Measurements from ENCODE around the gene PABPC1L. TPM values are rescaled to one million over a fixed set of nuclear protein-coding genes. Genes with fewer than 3 reads are reported as not detected.

Gene PABPC1L
- total RNA-seq, 1 donor from 2014 or later = 45.3 TPM

- H3K4me1 ChIP-seq = no peaks in the 10 kb centered on the region
- Mint-ChIP-seq H3K4me3 (no peak overlapping the region), H3K4me1 (no peaks in the 10 kb centered on the region), H3K27me3 (ENCODE audit: insufficient read depth, low read depth) (no peaks in the 10 kb centered on the region), H3K27ac (no peak overlapping the region), H3K36me3 (peaks cover 3% of the 10 kb centered on the region), H3K9me3 (no peaks in the 10 kb centered on the region)
- no peaks in the 10 kb centered on the region for H3K9me3 ChIP-seq (ENCODE audit: low read depth)
- TF ChIP-seq EZH2phosphoT487 (IDR thresholded peaks at IDR 0.05) (no peak), CTCF (IDR thresholded peaks at IDR 0.05) (no peak), EZH2 (IDR thresholded peaks at IDR 0.05) (no peak)
- no peak overlapping the region for H2AFZ ChIP-seq (replicated peaks)
- no peaks in the 10 kb centered on the region for H3K27me3 ChIP-seq
- no peak for DNase-seq (ENCODE audit: low spot score)
- H3K9ac ChIP-seq = no peak overlapping the region
- no peak overlapping the region for H3K4me2 ChIP-seq
- H3K36me3 ChIP-seq = peaks cover 4% of the 10 kb centered on the region
- no peak overlapping the region for H3K27ac ChIP-seq
- no peak overlapping the region for H3K4me3 ChIP-seq
- no peaks in the 10 kb centered on the region for H3F3A ChIP-seq (ENCODE audit: low read depth)
- no peaks in the 10 kb centered on the region for H3K79me2 ChIP-seq (ENCODE audit: low read depth)
- H4K20me1 ChIP-seq (ENCODE audit: low read depth) = peaks cover 9% of the 10 kb centered on the region
Observed at GRCh38 chr20:44988631-44989171, 78.8 kb downstream of the PABPC1L start.

Other genes starting within 250 kb of the PABPC1L start
- not detected in 2 replicates for gene CCN5, start 194.7 kb upstream of the PABPC1L start, total RNA-seq (ENCODE audit: low replicate concordance)
- 0.21 TPM in 1 of 2 replicates, not detected in the other for gene KCNK15, start 164.2 kb upstream of the PABPC1L start, total RNA-seq (ENCODE audit: low replicate concordance)
- gene RIMS4, start 99.5 kb upstream of the PABPC1L start, total RNA-seq (ENCODE audit: low replicate concordance) = 5.3 and 7.8 TPM in 2 replicates
- gene YWHAB, start 24.4 kb upstream of the PABPC1L start, total RNA-seq (ENCODE audit: low replicate concordance) = 99.4 and 107 TPM in 2 replicates
- 27.3 and 51.8 TPM in 2 replicates for gene TOMM34, start 50.3 kb downstream of the PABPC1L start, total RNA-seq (ENCODE audit: low replicate concordance)
- 32.7 and 46.1 TPM in 2 replicates for gene STK4, start 56.5 kb downstream of the PABPC1L start, total RNA-seq (ENCODE audit: low replicate concordance)
- 0.03 TPM in 1 of 2 replicates, not detected in the other for gene KCNS1, start 191.1 kb downstream of the PABPC1L start, total RNA-seq (ENCODE audit: low replicate concordance)
- gene WFDC5, start 205.1 kb downstream of the PABPC1L start, total RNA-seq (ENCODE audit: low replicate concordance) = not detected in 2 replicates
- gene WFDC12, start 214.4 kb downstream of the PABPC1L start, total RNA-seq (ENCODE audit: low replicate concordance) = not detected in 2 replicates

Measured in neural progenitor cell (in vitro differentiated cells).